Measurements from ENCODE around the gene ZCCHC24. TPM values are rescaled to one million over a fixed set of nuclear protein-coding genes. Genes with fewer than 3 reads are reported as not detected.

Gene ZCCHC24
- polyA plus RNA-seq, 3 donors: 18.3 to 25.5 (median 22.5) TPM

- DNase-seq: no peak
Measured at GRCh38 chr10:79400146-79401004, 45.0 kb downstream of the ZCCHC24 start.

DNA sequence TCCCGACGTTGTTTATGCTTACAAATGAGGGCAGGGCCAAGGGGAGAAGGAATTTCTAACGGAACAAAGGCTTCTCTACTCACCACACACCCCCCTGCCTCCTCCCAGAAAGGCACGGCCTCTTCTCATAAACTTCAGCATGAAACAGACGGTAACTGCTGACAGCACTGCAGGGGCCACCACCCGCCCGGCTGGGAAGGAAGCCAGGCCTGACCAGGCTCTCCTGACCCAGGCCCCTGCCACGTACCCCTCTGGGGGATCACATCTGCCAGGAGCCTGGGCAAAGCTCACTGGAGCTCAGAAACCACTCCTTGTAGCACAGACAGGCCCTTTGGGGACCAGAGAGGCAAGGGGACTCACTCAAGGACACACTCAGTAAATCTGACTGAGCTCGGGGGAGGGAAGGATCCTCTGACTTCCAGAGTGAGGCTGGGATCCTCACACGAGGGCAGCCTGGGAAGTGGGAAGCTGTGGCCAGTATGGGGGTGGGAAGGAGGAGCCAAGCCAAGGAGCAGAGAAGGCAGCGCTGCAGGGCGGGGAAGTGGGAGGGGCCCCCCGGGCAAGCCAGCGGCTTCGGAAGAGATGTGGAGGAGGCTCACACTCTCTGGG is 46.1 kb downstream of the ZCCHC24 start:
- peak; percentile 87 for DNase-seq

DNA sequence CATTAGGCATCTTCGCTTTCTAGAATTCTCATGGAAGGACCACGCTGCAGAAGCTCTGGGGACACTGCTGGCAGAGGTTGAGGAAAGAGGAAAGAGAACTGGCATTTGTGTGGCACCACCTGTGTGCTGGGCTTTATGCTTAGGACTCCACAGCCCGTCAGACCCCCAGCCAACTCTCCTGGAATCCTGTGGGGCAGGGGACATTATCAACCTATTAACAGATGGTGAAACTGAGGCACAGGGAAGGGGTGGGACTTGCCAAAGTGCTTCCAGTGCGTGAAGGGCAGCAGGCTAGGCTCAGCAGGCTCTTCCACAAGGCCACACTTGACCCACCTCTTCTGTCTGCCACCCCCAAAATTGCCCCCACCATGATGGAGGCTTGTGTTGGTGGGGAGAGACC is 46.8 kb downstream of the ZCCHC24 start:
- DNase-seq: no peak

- no peak for DNase-seq
Measured at GRCh38 chr10:79397575-79398303, 47.7 kb downstream of the ZCCHC24 start.

GRCh38 chr10:79397051-79397450 is 48.4 kb downstream of the ZCCHC24 start:
- no peak for DNase-seq

- no peak for DNase-seq
Measured at GRCh38 chr10:79396520-79396919, 48.9 kb downstream of the ZCCHC24 start.

DNA sequence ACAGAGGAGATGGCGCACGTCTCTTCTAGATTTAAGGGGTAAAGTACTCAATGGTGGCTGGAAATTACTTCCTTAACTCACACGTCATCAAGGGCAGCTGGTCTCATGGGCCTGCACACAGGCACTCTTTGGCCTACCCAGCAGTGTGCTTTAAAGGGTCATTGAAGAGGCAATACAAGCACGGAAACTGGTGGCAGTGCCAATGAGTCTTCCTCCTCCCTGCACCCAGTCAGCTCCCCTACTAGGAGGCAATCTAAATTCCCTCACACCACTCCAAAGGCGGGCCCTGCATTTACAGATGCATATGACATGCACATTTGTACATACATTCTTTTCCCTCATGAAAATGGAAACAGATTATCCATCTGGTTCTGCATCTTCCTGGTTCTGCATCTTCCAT is 50.8 kb downstream of the ZCCHC24 start:
- DNase-seq: no peak

DNA sequence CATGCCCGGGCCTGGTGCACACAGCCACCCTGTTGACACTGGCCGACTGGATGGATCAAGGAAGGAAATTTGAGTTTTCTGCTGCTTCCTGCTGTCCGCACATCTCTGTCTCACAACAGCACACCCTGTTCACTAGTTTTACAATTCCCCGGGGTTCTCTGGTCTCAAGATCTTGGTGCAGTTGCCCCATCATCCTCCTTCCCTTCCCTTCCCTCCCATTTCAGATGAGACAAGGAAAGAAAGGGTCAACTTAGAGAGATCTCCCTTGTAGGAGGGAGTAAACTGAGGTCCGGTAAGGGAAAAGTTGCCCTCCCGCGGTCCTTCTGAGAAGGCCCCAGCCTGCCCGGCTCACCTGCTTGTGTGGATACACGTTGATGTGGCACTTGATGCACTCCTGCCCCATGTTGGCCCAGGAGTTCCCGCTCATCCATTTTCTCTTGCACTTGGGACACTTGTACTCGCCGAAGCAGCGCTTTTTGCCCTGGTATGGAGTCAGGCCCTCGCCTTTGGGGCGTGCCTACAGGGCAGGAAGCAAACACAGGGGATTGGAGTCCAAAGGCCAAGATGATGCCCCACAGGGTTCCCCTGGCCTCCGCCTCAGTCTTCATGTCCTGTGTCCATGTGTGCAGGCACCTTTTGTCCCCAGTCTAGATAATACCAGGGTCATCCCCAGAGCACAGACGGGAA is 51.4 kb downstream of the ZCCHC24 start:
- DNase-seq: no peak

GRCh38 chr10:79393221-79393923 is 52.1 kb downstream of the ZCCHC24 start:
- no peak for DNase-seq

DNA sequence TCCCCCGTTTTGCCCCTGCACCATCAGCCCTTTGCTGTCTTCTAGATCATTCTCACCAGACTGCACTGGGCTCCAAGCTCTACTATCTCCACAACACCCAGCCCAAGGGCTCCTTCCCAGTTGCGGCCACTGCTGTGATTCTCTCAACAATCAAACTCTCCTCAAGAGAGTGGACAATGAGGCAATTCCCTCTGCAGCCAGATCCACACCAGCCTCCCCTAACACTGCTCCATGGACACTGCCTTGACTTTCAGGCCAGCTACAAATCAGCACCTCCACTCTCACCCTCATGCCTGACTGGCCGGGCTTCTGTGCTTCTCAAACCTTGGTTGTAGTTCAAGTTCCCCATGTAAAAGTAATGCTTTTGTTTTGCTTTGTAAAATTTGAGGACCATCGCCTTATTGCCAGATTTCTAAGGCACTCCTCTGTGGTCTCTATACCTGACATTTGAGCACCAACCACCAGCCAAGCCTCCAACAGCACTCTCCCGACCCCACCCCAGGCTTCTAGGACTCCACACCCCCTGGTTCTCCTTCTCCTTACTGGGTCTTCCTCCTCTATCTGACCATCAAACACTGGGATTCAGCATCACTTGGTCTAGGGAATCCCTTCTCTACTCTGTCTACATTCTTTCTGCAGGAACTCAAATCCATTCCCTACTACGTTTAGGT is 52.8 kb downstream of the ZCCHC24 start:
- no peak for DNase-seq

DNA sequence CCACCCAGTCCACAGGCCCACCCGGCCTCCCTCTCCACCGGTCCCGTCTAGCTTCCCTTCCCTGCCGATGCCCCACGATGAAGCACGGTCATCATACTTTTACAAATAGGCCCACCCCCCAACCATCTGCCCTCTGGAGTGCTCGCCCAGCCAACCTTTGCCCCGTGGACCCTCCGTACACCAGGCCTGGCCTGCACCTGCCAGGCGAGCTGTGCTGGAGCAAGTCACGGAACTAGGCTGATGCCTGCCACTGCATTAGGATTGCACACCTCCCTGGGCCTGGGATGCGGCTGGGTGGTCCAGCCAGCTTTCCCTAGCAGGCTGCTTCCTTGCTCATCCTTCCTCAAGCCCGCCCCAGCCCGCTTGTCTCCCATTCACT is 53.4 kb downstream of the ZCCHC24 start:
- DNase-seq: no peak

GRCh38 chr10:79391231-79392019 is 54.0 kb downstream of the ZCCHC24 start:
- no peak for DNase-seq

- DNase-seq: no peak
Measured at GRCh38 chr10:79390551-79391229, 54.7 kb downstream of the ZCCHC24 start.

- DNase-seq: no peak
Measured at GRCh38 chr10:79390057-79390456, 55.4 kb downstream of the ZCCHC24 start.

- DNase-seq: no peak
Measured at GRCh38 chr10:79387974-79388850, 57.2 kb downstream of the ZCCHC24 start.

- no peak for DNase-seq
Measured at GRCh38 chr10:79387466-79387973, 57.9 kb downstream of the ZCCHC24 start.

DNA sequence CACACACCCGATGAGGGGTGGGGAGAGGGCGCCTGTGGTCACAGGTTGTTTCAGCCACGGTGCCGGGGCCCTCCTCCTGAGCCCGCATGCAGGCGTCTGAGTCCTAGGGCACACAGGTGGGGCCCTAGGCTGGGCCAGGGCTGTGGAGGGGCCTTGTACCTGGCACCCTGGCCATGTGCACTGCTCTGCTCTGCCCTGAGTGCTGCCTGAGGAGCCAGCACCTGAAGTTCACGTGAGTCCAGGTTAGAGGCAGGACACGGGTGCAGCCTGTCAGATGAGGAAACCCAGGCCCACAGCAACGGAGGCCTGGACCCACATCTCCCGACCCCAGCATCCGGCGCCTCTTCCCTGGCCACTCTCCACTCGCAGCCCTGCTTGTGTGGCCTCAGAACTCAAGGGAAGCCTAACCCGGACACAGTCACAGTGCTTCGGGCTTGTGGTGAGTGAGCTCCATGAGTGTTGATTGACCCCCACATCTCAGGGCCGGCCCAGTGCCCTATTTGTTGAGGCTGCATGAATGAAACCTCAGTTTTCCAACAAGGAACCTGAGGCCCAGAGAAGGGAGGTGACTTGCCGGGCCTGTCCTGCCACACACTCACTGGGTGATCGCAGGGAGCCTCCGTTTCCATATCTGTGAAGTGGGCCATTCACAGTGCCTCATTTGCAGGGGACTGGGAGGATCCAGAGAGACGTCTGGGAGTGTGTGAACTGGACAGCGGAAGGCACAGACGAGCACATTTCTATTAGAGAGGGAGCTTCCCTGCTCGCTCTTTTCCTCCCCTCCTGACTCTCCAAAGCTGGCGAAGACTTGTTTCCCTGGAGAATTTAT is 58.6 kb downstream of the ZCCHC24 start:
- DNase-seq: no peak

Measured in renal pelvis (tissue), 4 donors.